Esophagus muscularis mucosa (tissue), 4 donors: ENCODE data around the gene GRK4. TPM values are rescaled to one million over a fixed set of nuclear protein-coding genes. Genes with fewer than 3 reads are reported as not detected.

Experiments
- DNase-seq: peaks from one replicate; pipeline ENCODE4 v3.0.0-alpha.2; 2017; ENCODE audit errors: extremely low spot score
- H3K27ac ChIP-seq, 4 donors: fragments of 200-600 bp; sonication (generic); replicated peaks in 1 of 4; 1 replicate in 3 of 4; 2 replicates in 1 of 4; pipeline ENCODE4 v1.5.1; 2016 to 2019; ENCODE audit warnings: mild to moderate bottlenecking in 1 of 4
- H3K27me3 ChIP-seq, 4 donors: fragments of 200-600 bp; sonication (generic); one replicate each; pipeline versions ENCODE4 v1.5.1 to v1.6.0; 2016 to 2019
- H3K36me3 ChIP-seq, 4 donors: fragments of 200-600 bp; sonication (generic); one replicate each; pipeline ENCODE4 v1.5.1; 2016 to 2019
- H3K4me1 ChIP-seq, 4 donors: fragments of 200-600 bp; sonication (generic); one replicate each; pipeline ENCODE4 v1.5.1; 2016 to 2019
- H3K4me3 ChIP-seq, 4 donors: fragments of 200-600 bp; sonication (generic); 1 replicate in 2 of 4; 2 replicates in 2 of 4; pipeline ENCODE4 v1.5.1; 2016 to 2019; ENCODE audit warnings: mild to moderate bottlenecking in 4 of 4, moderate library complexity in 1 of 4
- H3K9me3 ChIP-seq, 4 donors: fragments of 200-600 bp; sonication (generic); 1 replicate in 3 of 4; 2 replicates in 1 of 4; pipeline ENCODE4 v1.5.1; 2016 to 2019
- CTCF ChIP-seq, 3 experiments: fragments of 200-600 bp in 2 of 3; fragments of 450-650 bp in 1 of 3; sonication (generic) in 2 of 3; IDR thresholded peaks; one replicate each; pipeline ENCODE4 v1.5.1; 2017 to 2019; ENCODE audit warnings: antibody characterized with exemption in 3 of 3, mild to moderate bottlenecking in 2 of 3, moderate library complexity in 1 of 3
- EP300 ChIP-seq: sonication (generic); formaldehyde crosslinking; IDR thresholded peaks from one replicate; pipeline ENCODE4 v1.6.1; 2017; ENCODE audit warnings: antibody characterized with exemption
- POLR2A ChIP-seq: fragments of 450-650 bp; IDR thresholded peaks from one replicate; pipeline ENCODE4 v1.6.1; 2017; ENCODE audit warnings: antibody characterized with exemption, moderate library complexity, mild to moderate bottlenecking, low read depth
- POLR2AphosphoS5 ChIP-seq, 2 donors: sonication (generic); formaldehyde crosslinking; IDR thresholded peaks; one replicate each; pipeline ENCODE4 v1.6.1; 2017; ENCODE audit warnings: antibody characterized with exemption in 2 of 2
- WGBS: methylation state at CpG from one replicate; pipeline ENCODE4 v1.1.5; 2018; 5-methylcytosine and 5-hydroxymethylcytosine counted together
- intact Hi-C: fragments of 100-400 bp; cut with DNase I; formaldehyde crosslinking; loops from one replicate; pipeline ENCODE4 v1.15.1; 2023
- total RNA-seq, 4 donors: library from RNA; depleted of rRNA; stranded (reverse); fragments of >200 nt; gene quantifications; one replicate each; pipeline versions ENCODE4 v1.1.0 to v1.2.1, GENCODE V29; 2016

The GRK4 gene
- total RNA-seq, 4 donors from 2014 or later: 4.8 to 8.0 (median 6.4) TPM

GRCh38 chr4:3067473-3068001, 104.2 kb downstream of the GRK4 start:
- no peak overlapping the region for H3K4me3 ChIP-seq
- H3K9me3 ChIP-seq: no peaks in the 10 kb centered on the region
- no peak overlapping the region for H3K27ac ChIP-seq
- WGBS: 77% methylated on average over 6 of the region's 6 CpGs
- intact Hi-C loops: no loop called here
- DNase-seq: no peak
- no peaks in the 10 kb centered on the region for H3K36me3 ChIP-seq
- no peaks in the 10 kb centered on the region for H3K27me3 ChIP-seq
- no peak for TF ChIP-seq POLR2A
- TF ChIP-seq POLR2AphosphoS5 (IDR thresholded peaks at IDR 0.05): no peak
- no peak for TF ChIP-seq CTCF (IDR thresholded peaks at IDR 0.05)
- TF ChIP-seq EP300: no peak
- no peaks in the 10 kb centered on the region for H3K4me1 ChIP-seq

GRCh38 chr4:3069661-3070199, 106.4 kb downstream of the GRK4 start:
- 84% methylated on average over 16 of the region's 16 CpGs for WGBS
- no peak overlapping the region for H3K4me3 ChIP-seq
- H3K27me3 ChIP-seq: peaks cover 0 to 4% (median 0%) of the 10 kb centered on the region in 4 donors
- intact Hi-C loops: no loop called here
- peaks cover 7 to 8% (median 8%) of the 10 kb centered on the region in 4 donors for H3K4me1 ChIP-seq
- TF ChIP-seq POLR2A (no peak), EP300 (no peak), CTCF (IDR thresholded peaks at IDR 0.05) (no peak), POLR2AphosphoS5 (IDR thresholded peaks at IDR 0.05) (no peak)
- no peaks in the 10 kb centered on the region for H3K36me3 ChIP-seq
- no peak overlapping the region for H3K27ac ChIP-seq
- no peak for DNase-seq
- H3K9me3 ChIP-seq: no peaks in the 10 kb centered on the region

- H3K27me3 ChIP-seq: peaks cover 0 to 4% (median 0%) of the 10 kb centered on the region in 4 donors
- H3K27ac ChIP-seq: no peak overlapping the region
- peaks cover 12 to 19% (median 16%) of the 10 kb centered on the region in 4 donors for H3K4me1 ChIP-seq
- H3K36me3 ChIP-seq: no peaks in the 10 kb centered on the region
- H3K4me3 ChIP-seq: no peak overlapping the region
- intact Hi-C loops: no loop called here
- H3K9me3 ChIP-seq: no peaks in the 10 kb centered on the region
- DNase-seq: no peak
- TF ChIP-seq POLR2AphosphoS5 (IDR thresholded peaks at IDR 0.05): no peak
- TF ChIP-seq EP300: no peak
- TF ChIP-seq CTCF (IDR thresholded peaks at IDR 0.05): no peak
- TF ChIP-seq POLR2A: no peak
- 78% methylated on average over 3 of the region's 3 CpGs for WGBS
Observed at GRCh38 chr4:3070709-3071500, 107.5 kb downstream of the GRK4 start.

- Histone ChIP-seq H3K27me3 (peaks cover 0 to 4% (median 0%) of the 10 kb centered on the region in 4 donors), H3K27ac (no peak overlapping the region), H3K9me3 (no peaks in the 10 kb centered on the region), H3K36me3 (no peaks in the 10 kb centered on the region), H3K4me3 (no peak overlapping the region), H3K4me1 (peaks cover 21 to 28% (median 25%) of the 10 kb centered on the region in 4 donors)
- intact Hi-C loops: no loop called here
- TF ChIP-seq CTCF (IDR thresholded peaks at IDR 0.05): no peak
- no peak for TF ChIP-seq POLR2AphosphoS5 (IDR thresholded peaks at IDR 0.05)
- TF ChIP-seq POLR2A: no peak
- no peak for TF ChIP-seq EP300
- DNase-seq: no peak
- 93% methylated on average over 7 of the region's 7 CpGs for WGBS
Observed at GRCh38 chr4:3071811-3072210, 108.4 kb downstream of the GRK4 start.
